Epidermal melanocyte (primary cell): Measurements from ENCODE around the gene SHD.
"Not testable (repeated sequence)": the region's sequence is repeated elsewhere in the genome, so short reads cannot be mapped to it uniquely, and the experiment has no call there.

Source experiments
- DNase-seq: peaks from one replicate; pipeline ENCODE4 v3.0.0; 2011; ENCODE audit warnings: low spot score; ENCODE audit not compliant: insufficient read length

SHD gene

DNA sequence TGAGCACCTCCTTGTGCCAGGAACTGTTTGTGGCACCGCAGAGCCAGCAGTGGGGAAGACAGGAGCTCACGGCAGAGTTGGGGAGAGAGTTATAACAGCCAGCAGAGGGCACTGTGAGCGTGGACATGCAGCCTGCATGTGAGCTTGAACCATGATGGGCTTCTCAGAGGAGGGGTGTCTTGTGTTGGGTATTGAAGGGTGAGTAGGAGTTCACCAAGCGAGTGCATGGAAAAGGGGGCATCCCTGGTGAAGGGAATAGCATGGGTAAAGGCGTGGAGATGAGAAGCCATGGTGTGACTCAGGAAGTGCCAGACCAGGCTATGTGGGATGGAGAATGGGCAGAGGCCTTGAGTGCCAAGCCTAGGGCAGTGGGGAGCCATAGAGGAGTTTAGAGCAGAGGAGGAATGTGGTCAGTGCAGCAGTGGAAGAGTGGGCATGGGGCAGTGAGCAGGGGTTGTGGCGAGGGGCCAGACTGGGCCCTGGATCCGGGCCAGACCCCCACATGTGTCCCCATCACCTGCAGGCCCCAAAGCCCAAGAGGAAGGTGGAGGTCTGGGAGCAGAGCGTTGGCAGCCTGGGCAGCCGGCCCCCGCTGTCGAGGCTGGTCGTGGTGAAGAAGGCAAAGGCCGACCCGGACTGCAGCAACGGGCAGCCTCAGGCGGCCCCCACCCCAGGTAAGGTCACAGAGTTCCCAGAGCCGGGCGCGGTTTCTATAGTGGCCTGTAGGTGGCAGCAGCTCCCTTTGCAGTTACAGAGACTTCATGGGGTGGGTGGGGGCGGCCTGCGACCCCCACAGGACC, 11.8 kb upstream of the SHD start:
- DNase-seq = no peak

DNA sequence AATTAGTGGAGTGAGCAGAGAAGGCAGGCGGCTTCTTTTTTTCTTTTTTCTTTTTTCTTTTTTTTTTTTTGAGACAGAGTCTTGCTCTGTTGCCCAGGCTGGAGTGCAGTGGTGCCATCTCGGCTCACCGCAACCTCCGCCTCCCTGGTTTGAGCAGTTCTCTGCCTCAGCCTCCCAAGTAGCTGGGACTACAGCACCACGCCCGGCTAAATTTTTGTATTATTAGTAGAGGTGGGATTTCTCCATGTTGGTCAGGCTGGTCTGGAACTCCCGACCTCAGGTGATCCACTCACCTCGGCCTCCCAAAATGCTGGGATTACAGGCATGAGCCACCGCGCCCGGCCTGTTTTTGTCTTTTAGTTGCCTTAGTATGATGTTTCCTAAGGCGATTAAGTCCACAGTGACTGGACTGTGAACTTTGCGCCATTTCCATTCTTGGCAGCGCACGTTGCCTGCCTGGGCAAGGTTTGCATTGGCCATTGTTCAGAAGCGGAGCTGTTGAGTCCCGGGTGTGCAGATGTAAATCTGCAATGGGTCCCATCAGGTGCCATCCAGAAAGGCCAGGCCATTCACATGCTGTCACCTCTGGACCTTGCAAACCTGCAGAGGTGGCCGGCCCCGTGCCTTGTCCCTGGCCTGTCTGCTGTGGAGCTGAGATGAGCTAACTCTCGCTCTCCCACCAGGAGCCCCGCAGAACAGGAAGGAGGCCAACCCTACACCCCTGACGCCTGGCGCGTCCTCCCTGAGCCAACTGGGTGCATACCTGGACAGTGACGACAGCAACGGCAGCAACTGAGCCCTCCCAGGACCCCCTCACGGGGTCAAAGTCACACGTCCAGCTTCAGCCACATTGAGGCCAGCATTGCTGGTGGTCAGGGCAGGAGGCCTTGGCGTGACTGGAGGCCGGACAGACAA, 10.9 kb upstream of the SHD start:
- DNase-seq = no peak

DNA sequence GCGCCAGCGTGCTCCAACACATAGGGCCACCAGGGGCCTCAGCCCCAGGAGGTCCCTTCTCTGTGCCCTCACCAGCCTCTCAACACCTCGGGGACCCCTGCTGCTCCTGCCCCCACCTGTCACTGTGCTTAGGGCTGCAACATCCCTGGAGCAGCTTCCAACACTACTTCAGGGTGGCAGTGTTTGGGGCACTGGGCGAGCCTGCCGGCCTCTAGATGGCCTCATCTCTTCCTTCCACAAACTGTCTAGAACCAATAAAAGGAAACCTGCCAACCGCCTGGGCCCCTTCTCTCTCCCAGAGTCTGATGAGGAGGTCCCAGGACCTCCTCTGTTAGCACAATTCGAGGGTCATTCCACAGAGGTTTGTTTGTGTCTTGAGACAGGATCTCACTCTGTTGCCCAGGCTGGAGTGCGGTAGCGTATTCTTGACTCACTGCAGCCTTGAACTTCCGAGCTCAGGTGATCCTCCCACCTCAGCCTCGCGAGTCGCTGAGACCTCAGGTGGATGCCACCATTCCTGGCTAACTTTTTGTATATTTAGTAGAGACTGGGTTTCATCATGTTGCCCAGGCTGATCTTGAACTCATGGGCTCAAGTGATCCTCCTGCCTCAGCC, 10.1 kb upstream of the SHD start:
- no peak for DNase-seq

DNA sequence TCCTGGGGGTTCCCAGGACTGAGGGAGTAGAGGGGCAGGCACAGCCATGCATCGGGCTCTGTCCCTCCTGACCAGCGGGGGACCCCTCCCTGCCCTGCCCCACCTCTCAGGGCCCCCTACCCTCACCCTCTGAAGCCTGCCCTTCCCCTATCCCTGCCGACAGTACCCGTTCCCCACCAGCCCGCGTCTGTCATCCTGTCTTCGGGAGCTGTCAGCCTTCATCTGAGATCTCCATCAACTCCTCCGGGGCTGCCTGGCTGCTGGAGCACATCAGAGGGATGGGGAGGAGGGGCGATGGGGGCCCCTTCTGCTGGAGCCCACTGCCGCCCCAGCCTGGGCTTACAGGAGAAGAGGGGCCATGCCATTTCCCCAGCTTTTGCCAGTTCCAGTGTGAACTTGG, 6.2 kb upstream of the SHD start:
- no peak for DNase-seq

DNA sequence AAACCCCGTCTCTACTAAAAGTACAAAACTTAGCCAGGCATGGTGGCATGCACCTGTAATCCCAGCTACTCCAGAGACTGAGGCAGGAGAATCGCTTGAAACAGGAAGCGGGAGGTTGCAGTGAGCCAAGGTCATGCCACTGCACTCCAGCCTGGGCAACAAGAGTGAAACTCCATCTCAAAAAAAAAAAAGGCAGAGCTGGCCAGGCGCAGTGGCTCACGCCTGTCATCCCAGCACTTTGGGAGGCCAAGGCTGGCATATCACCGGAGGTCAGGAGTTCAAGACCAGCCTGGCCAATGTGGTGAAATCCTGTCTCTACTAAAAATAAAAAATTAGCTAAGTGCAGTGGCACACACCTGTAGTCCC, 4.8 kb upstream of the SHD start:
- not testable (repeated sequence) for DNase-seq

DNA sequence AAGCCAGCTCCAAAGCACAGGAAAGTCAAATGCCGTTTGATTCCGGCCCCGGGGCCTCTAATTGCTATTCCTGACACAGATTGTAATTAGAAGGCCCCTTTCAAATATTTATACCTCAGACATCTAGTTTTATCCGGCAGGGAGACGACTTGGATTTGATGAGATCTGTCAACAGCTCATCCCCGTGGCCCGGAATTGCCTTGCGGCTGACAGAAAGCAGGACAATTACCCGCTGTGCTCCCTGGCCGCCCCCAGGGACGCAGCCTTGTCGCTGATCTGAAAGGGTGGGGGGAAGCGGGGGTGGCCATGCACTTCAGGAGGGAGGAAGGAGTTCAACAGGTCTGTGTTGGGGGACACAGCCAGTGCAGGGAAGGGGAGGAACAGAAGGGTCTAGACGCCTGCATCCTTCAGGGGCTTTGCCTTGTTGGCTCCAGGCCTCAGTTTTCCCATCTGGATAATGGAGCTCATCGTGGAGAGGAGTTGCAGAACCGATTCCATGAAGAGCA, 1.8 kb upstream of the SHD start:
- DNase-seq = no peak

DNA sequence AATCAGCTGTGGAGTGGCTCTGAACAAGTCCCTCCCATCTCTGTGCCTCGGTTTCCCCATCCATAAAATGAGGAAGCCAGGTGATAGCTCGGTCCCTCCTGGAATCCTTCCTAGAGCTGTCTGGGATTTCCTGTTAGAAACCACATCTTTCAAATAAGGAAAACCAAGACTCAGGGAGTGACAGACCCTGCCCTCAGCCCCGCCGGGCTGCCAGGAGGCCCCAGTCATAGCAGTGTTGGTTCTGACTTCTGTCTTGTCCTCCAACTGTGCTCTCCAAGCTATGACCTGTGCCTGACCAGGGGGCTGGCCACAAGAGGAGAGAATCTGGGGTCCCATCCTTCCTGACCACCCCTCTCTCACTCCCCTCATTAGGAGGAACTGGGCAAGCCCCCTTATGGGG, 1.1 kb upstream of the SHD start:
- no peak for DNase-seq

DNA sequence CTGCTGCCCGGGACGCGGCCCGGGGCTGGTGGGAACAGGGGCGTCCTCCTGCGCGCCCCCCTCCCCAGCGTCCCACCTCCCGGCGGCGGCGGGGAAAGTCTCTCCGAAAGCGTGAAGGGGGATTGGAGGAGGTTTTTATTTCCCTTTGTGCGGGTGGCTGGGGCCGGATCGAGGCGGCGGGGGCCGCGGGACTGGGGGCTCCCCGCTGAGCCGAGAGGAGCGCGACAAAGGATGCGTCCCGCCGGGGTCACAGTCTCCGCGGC, 132 bp downstream of the SHD start:
- no peak for DNase-seq

DNA sequence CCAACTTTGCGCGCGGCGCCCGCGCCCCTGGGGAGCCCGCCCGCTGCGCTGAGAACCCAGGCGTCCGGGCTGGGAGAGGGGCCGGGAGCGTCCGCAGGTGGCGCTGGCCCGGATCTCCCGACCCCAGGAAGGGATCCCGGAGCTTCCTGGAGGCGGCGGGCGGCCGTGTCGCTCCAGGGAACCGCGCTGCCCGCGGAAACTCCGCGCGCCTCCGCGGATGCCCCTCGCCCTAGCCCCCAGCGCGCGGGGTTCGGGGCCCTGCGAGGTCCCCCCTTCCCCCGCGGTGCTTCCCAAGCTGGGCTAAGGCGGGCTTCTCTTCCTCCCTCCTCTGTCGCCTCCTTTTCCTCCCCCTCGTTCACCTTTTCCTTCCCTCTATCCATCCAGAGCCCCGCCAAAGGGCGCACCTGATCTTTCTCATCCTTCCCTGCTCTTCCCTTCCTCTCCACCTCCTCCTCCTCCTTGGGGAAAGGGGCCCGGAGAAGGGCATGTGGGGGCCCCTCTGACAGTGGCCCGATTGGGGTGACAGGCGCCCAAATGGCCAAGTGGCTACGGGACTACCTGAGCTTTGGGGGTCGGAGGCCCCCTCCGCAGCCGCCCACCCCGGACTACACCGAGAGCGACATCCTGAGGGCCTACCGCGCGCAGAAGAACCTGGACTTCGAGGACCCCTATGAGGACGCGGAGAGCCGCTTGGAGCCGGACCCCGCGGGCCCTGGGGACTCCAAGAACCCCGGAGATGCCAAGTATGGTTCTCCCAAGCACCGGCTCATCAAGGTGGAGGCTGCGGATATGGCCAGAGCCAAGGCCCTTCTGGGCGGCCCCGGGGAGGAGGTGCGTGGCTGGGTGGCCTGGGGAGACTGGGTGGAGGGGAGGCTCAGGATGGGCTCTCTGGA, 710 bp downstream of the SHD start:
- no peak for DNase-seq

DNA sequence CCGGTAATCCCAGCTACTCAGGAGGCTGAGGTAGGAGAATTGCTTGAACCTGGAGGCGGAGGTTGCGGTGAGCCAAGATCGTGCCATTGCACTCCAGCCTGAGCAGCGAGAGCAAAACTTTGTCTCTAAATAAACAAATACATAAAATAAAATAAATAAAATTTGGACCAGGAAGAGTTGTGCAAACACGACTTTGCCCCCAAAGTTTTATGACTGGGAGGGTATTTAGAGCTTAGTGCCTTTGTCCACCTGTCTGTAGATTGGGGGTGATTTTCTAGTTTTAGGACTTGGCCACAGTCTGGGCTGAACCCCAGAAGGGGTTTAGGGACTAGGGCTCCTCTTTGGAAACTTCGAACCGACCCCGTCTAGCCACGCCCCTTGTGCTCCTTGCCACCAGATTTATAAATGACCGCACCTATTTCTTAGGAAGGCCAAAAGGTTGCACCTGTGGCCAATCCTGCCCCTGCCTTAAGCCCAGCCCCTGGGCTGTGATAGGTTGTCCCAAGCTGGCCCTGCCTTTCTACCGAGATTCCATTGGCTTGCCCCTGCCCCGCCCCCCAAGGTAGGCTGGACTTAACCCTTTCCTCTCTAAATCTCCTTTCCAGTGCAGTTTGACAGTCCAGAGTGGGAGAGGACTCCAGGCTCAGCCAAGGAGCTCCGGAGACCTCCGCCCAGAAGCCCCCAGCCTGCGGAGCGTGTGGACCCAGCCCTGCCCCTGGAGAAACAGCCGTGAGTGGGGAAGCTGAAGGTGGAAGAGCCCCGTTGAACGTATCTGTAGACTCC, 5.3 kb downstream of the SHD start:
- no peak for DNase-seq

DNA sequence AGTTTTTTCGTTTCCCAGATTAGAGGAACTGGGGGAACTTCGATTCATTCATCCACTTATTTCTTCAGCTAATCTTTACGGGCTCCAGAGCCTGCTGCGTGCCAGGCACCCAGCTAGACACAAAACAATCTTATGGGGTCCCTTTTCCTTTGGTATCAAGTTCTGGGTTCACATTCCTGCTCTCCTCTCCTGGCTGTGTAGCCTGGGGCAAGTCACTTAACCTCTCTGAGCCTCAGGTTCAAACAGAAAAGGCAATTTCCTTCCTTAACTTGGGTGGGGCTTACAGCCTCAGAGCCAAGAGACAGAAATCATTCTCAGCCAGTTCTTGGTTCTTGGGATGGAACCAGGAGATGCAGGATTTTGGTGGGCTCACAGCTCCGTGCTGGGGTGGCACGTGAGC, 5.9 kb downstream of the SHD start:
- DNase-seq = no peak

DNA sequence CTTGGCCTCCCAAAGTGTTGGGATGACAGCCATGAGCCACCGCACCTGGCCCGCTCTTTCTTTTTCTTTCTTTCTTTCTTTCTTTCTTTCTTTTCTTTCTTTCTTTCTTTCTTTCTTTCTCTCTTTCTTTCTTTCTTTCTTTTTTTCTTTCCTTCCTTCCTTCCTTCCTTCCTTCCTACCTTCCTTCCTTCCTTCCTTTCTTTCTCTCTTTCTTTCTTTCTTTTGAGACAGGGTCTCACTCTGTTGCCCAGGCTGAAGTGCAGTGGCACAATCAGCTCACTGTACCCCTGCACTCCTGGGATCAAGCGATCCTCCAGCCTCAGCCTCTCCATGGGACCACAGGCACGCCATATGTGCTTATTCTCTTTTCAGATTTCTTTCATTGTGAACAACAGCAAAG, 7.1 kb downstream of the SHD start:
- not testable (repeated sequence) for DNase-seq

DNA sequence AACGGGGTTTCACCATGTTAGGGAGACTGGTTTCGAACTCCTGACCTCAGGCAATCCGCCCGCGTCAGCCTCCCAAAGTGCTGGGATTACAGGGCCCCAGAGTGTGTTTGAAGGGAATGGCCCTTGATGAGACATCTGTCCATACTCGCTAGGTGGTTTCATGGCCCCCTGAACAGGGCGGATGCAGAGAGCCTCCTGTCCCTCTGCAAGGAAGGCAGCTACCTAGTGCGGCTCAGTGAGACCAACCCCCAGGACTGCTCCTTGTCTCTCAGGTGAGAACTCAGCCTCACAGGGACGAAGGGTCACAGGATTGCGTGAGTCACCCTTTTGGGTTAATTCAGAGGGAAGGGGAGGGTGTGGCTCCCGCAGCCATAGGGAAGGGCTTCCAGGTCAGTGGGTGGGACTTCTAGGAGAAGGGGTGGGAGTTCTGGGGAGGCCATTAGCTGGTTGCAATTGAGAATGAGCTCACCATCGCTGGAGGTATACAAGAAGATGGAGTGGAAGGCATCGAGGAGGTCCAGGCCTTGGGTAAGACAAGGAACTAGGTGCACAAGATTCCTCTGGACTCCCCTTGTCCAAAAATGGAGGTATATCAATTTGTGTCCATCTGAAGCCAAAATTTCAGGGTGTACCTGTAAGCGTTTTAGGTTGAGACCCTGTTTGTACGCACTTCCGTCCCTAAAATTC, 9.2 kb downstream of the SHD start:
- no peak for DNase-seq

DNA sequence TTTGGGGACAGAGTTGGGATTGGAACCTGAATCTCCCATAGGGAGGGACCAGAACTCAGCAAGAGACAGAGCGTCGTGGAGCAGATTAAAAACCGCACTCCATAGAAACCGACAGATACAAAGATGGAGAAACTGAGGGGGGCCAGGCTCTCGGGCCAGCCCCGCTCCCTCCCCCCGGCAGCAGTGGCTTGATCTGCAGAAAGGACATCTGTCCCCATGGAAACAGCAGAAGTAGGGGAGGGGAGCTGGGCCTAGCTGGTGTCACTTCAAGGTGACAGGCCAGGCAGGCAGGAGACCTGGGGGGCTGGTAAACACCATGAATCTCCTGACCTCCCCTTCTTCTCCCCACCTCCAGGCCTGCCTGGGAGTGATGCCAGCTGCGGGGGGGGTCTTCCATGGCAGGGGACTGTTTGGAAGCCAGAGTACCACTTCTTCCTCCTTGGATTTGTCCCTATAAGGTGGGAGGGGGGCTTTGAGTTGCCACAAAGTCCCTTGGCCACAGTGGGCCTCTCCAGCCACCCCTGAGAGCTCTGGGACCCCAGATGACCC, 12.2 kb downstream of the SHD start:
- no peak for DNase-seq

DNA sequence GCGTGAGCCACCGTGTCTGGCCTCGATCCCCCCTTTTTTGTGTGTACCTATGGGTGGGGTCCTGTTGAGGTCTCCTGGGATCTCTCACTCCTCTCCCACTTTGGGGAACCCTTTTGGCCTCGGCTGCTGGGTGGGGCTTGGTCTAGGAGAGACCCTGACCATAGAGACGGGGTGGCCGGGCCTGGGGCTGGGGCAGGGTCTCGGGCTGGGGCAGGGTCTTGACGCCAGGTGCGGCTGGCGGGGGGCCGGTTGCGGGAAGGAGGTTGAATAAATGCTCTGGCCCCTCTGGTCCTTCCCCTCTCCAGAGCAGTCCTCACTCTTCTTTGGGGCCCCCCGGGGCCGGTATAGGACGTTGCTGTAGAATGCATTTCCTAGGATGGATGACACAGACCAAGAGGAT, 13.4 kb downstream of the SHD start:
- no peak for DNase-seq

DNA sequence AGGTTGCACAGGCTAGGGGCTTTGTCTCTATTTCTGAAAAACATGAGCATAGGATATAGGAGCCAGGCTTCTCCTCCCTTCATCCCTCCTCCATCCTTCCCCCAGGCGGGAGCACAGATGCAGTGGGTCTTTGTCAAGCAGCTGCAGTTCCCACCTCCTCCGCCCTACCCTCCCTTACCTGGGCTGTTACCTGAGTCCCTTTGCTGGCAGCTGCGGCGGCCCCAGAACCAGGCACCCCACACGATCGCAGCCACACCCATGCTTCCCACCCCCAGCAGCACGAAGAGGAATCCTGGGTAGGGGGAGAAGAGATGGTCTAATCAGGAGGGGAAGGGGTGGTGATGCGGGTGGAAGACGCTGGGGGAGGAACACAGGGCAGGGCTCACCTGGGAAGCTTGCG, 15.3 kb downstream of the SHD start:
- DNase-seq = no peak

DNA sequence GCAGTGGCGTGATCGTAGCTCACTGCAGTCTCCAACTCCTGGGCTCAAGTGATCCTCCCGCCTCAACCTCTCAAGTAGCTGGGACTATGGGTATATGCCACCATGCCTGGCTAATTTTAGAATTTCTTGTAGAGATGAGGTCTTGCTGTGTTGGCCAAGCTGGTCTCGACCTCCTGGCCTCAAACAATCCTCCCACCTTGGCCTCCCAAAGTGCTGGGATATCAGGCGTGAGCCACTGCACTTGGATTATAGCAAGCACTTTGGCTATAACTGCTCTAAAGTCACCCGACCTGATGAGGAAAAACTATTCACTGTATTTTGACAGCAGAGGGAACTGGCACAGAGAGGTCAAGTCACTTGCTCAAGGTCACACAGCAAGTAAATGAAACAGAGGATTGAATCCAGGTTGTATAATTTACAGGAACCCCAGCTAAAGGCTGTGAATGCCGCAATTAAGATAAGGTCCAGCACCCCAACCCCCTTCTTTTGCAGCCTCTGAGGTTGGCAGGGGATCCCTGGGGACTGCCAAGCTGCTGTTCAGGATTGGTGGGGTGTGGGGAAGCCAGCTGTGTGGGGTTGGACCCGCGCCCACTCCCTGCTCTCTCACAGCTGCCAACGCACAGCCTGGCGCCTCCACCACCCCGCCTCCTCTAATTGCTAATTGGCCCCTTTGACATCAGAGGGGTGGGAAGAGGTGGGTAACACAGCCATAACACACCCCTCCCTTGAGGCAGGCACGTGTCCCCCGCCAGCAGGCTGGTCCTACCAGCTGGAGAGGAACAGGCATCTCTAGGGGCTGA, 17.1 kb downstream of the SHD start:
- DNase-seq = no peak

DNA sequence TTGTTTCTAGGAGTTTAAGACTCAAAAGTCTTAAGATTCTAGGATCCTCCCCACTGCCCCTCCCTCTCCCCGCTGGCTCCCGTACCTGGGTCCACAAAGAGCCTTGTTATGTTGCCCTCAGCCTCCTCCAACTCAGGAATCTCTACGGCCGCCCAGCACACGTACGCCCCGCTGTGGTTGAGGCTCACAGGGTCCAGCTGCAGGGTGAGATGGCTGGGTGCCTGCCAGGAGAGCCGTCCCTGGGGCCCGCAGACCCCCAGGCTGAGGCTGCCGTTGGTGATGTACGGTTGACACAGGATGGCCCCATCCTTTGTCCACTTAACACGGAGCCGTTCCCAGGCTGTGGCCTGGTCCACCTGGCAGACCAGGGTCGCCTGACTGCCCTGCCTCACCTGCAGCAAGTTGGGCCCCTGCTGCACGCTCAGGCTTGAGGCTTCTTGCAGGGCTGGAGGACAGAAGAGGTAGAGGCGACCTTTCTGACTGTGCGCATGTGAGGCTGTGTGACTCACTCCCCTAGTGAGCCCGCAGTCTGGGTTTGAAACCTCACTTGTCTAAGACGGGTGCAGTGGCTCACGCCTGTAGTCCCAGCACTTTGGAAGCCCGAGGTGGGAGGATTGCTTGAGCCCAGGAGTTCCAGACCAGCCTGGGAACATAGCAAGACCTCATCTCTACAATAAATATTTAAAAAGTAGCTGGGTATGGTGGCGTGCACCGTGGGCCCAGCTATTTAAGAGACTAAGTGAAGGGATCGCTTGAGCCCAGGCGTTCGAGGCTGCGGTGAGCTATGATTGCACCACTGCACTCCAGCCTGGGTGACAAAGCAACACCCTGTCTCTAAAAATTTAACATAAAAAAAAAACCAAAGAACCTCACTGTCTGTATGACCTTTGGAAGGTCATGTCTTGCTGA, 19.1 kb downstream of the SHD start:
- DNase-seq = no peak
